Uterus (tissue), 4 donors: Measurements from ENCODE around the gene CCNA1. TPM values are rescaled to one million over a fixed set of nuclear protein-coding genes. Genes with fewer than 3 reads are reported as not detected.
A peak's percentile ranks its signal among the peaks of the same experiment; 100 is the strongest.

Experiments used
- DNase-seq, 2 donors: peaks; one replicate each; pipeline ENCODE4 v3.0.0-alpha.2; 2019 to 2020
- H3K27ac ChIP-seq, 2 donors: fragments of 200-600 bp; sonication (generic); 1 replicate in 1 of 2; 2 replicates in 1 of 2; pipeline ENCODE4 v1.5.1; 2016 to 2018
- H3K27me3 ChIP-seq, 2 donors: fragments of 200-600 bp; sonication (generic); one replicate each; pipeline ENCODE4 v1.5.1; 2018 to 2019; ENCODE audit warnings: control low read depth in 1 of 2
- H3K36me3 ChIP-seq, 2 donors: fragments of 200-600 bp; sonication (generic); one replicate each; pipeline ENCODE4 v1.5.1; 2019; ENCODE audit warnings: control low read depth in 1 of 2
- H3K4me1 ChIP-seq, 2 donors: fragments of 200-600 bp; sonication (generic); one replicate each; pipeline ENCODE4 v1.5.1; 2018 to 2019; ENCODE audit warnings: control low read depth in 1 of 2
- H3K4me3 ChIP-seq, 2 donors: fragments of 200-600 bp; sonication (generic); 1 replicate in 1 of 2; 2 replicates in 1 of 2; pipeline ENCODE4 v1.5.1; 2018 to 2019; ENCODE audit warnings: mild to moderate bottlenecking in 1 of 2
- H3K9me3 ChIP-seq, 2 donors: fragments of 200-600 bp; sonication (generic); one replicate each; pipeline ENCODE4 v1.5.1; 2019; ENCODE audit warnings: control low read depth in 1 of 2
- CTCF ChIP-seq, 4 experiments: fragments of 200-600 bp in 2 of 4; fragments of 450-650 bp in 2 of 4; sonication (generic) in 2 of 4; IDR thresholded peaks; one replicate each; pipeline ENCODE4 v1.5.1; 2016 to 2019; ENCODE audit warnings: antibody characterized with exemption in 4 of 4, mild to moderate bottlenecking in 2 of 4, moderate library complexity in 1 of 4
- POLR2A ChIP-seq, 2 donors: fragments of 450-650 bp; IDR thresholded peaks; one replicate each; pipeline ENCODE4 v1.6.1; 2016; ENCODE audit warnings: antibody characterized with exemption in 2 of 2, mild to moderate bottlenecking in 1 of 2, moderate library complexity in 1 of 2
- intact Hi-C: fragments of 100-400 bp; cut with DNase I; formaldehyde crosslinking; loops from one replicate; pipeline ENCODE4 v1.15.1; 2023; ENCODE audit warnings: low total_unique reads
- total RNA-seq, 4 donors: library from RNA; depleted of rRNA in 3 of 4; stranded (reverse); fragments of >200 nt in 3 of 4; gene quantifications; one replicate each; pipeline versions ENCODE4 v1.1.0 to v1.2.4, GENCODE V29; 2014 to 2023
- donor health status: DM: yes; HTN: yes; CAD: no.

Gene CCNA1
- total RNA-seq, 4 donors from 2014 or later, result 1.9 to 2.5 TPM; not detected in 2

GRCh38 chr13:36421447-36421846, 10.8 kb upstream of the CCNA1 start:
- H3K27ac ChIP-seq, result no peak overlapping the region
- no peak for DNase-seq
- no peaks in the 10 kb centered on the region for H3K27me3 ChIP-seq
- H3K4me1 ChIP-seq, result peaks cover 0 to 9% of the 10 kb centered on the region in 2 donors
- H3K9me3 ChIP-seq, result no peaks in the 10 kb centered on the region
- TF ChIP-seq CTCF (IDR thresholded peaks at IDR 0.05) (no peak), POLR2A (IDR thresholded peaks at IDR 0.05) (no peak)
- H3K4me3 ChIP-seq, result no peak overlapping the region
- intact Hi-C loops, result no loop called here
- no peaks in the 10 kb centered on the region for H3K36me3 ChIP-seq

GRCh38 chr13:36428086-36428485, 4.2 kb upstream of the CCNA1 start:
- Histone ChIP-seq H3K27me3 (peaks cover 0 to 4% of the 10 kb centered on the region in 2 donors), H3K4me1 (no peaks in the 10 kb centered on the region), H3K27ac (no peak overlapping the region), H3K36me3 (no peaks in the 10 kb centered on the region), H3K9me3 (no peaks in the 10 kb centered on the region), H3K4me3 (no peak overlapping the region)
- TF ChIP-seq CTCF (IDR thresholded peaks at IDR 0.05) (no peak), POLR2A (IDR thresholded peaks at IDR 0.05) (no peak)
- intact Hi-C loops, result no loop called here
- no peak for DNase-seq

GRCh38 chr13:36430247-36431203, 1.8 kb upstream of the CCNA1 start:
- peak; percentile 17 to 36 for DNase-seq
- no peaks in the 10 kb centered on the region for H3K4me1 ChIP-seq
- no peaks in the 10 kb centered on the region for H3K36me3 ChIP-seq
- no peak overlapping the region for H3K4me3 ChIP-seq
- intact Hi-C loops, result no loop called here
- no peaks in the 10 kb centered on the region for H3K9me3 ChIP-seq
- TF ChIP-seq POLR2A (IDR thresholded peaks at IDR 0.05) (no peak), CTCF (IDR thresholded peaks at IDR 0.05) (no peak)
- no peak overlapping the region for H3K27ac ChIP-seq
- H3K27me3 ChIP-seq, result peaks cover 0 to 4% of the 10 kb centered on the region in 2 donors

- intact Hi-C loops, result no loop called here
- Histone ChIP-seq H3K27me3 (peaks cover 0 to 4% of the 10 kb centered on the region in 2 donors), H3K36me3 (no peaks in the 10 kb centered on the region), H3K27ac (peak overlapping the region in 1 of 2 donors; percentile 43), H3K4me3 (peak overlapping the region; percentile 41 to 52), H3K4me1 (no peaks in the 10 kb centered on the region), H3K9me3 (no peaks in the 10 kb centered on the region)
- no peak for TF ChIP-seq CTCF (IDR thresholded peaks at IDR 0.05)
- no peak for TF ChIP-seq POLR2A (IDR thresholded peaks at IDR 0.05)
- DNase-seq, result peak in 1 of 2 donors; percentile 17
These were observed 840 bp upstream of the CCNA1 start for GRCh38 chr13:36431204-36432105.
